ENCODE results near the gene FBXL16.

Gene FBXL16

DNA sequence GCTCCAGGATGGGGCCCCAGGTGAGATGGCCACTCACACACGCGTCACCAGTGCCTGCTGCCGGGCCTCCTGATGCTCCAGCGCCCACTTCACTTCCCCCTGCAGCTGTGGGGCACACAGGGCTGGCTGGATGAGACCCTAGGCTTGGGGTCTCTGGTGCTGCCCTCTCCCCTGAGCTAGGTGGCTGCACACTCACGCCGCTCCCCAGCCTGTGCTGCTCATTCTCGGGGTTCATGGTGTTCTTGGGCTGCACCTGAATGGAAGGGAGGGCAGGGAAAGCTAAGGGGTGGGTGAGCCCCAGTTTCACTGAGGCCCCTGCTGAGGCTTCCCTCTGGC is 19.4 kb upstream of the FBXL16 start:
- Histone ChIP-seq H3K9me2 (ENCODE audit: low read depth, low read length) (no peaks in the 10 kb centered on the region), H3K4me2 (ENCODE audit: low read length) (no peak overlapping the region), H3K79me2 (ENCODE audit: insufficient read depth, low read length) (no peaks in the 10 kb centered on the region), H3K36me3 (ENCODE audit: insufficient read depth, low read length) (peaks cover 10% of the 10 kb centered on the region), H3K4me3 (ENCODE audit: low read depth, low read length, poor library complexity, severe bottlenecking) (no peak overlapping the region), H4K20me1 (ENCODE audit: insufficient read depth, low read length) (no peaks in the 10 kb centered on the region), H3K9me3 (ENCODE audit: low read length) (no peaks in the 10 kb centered on the region), H3K27ac (ENCODE audit: low read depth, low read length, poor library complexity, severe bottlenecking) (no peak overlapping the region), H2AFZ (ENCODE audit: low read length) (no peak overlapping the region), H3K4me1 (ENCODE audit: insufficient read depth, low read length, severe bottlenecking) (peaks cover 43% of the 10 kb centered on the region), H3F3A (ENCODE audit: insufficient read depth, low read length) (peaks cover 4% of the 10 kb centered on the region; the same call in 1 of the 2 replicates), H3K9ac (ENCODE audit: low read length) (no peak overlapping the region), H3K27me3 (ENCODE audit: insufficient read depth, low read length) (no peaks in the 10 kb centered on the region)
- TF ChIP-seq, protein P1, sequence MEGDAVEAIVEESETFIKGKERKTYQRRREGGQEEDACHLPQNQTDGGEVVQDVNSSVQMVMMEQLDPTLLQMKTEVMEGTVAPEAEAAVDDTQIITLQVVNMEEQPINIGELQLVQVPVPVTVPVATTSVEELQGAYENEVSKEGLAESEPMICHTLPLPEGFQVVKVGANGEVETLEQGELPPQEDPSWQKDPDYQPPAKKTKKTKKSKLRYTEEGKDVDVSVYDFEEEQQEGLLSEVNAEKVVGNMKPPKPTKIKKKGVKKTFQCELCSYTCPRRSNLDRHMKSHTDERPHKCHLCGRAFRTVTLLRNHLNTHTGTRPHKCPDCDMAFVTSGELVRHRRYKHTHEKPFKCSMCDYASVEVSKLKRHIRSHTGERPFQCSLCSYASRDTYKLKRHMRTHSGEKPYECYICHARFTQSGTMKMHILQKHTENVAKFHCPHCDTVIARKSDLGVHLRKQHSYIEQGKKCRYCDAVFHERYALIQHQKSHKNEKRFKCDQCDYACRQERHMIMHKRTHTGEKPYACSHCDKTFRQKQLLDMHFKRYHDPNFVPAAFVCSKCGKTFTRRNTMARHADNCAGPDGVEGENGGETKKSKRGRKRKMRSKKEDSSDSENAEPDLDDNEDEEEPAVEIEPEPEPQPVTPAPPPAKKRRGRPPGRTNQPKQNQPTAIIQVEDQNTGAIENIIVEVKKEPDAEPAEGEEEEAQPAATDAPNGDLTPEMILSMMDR (IDR thresholded peaks at IDR 0.05; ENCODE audit: low read length) = no peak
- TF ChIP-seq EZH2 (IDR thresholded peaks at IDR 0.05; ENCODE audit: borderline replicate concordance, low read length) = no peak

DNA sequence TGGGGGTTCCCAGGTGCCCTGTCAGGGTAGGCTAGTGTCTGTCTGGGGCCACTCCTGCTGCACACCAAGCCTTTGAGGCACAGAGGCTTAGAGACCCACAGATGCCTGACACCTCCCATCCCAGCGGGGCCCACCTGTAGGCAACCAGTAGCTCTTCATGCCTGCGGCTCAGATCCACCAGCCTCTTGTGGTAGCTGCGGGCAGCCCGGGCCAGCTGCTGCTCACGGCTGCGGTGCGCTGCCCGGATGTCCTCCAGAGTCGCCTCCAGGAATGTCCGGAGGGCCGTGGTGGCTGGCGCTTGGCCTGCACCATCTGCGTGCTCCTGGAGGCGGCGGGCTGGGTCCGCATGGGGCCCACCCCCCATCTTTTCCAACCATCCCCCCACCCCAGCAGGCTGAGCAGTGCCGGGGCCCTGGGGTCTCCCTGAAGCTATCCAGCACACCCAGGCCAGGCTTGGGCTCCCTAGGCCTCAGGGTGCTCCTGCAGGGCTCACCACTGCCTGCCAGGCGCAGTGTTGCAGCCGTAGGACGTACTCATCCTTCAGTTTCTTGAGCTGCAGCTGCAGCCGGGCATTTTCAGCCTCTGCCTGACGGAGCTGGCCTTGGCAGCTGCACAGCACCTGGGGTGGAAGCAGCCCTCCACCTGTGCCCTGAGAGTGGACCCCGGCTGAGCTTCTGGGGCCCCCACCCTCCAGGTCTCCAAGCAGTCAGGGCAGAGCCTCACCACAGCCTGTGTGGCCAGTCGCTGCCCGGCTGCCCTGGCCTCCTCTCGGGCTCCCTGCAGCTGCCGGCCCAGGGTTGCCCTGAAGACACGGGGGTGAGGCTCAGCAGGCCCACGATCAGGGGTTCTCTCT is 18.8 kb upstream of the FBXL16 start:
- Histone ChIP-seq H3K79me2 (ENCODE audit: insufficient read depth, low read length) (no peaks in the 10 kb centered on the region), H3K4me3 (ENCODE audit: low read depth, low read length, poor library complexity, severe bottlenecking) (no peak overlapping the region), H3K9me2 (ENCODE audit: low read depth, low read length) (no peaks in the 10 kb centered on the region), H3K36me3 (ENCODE audit: insufficient read depth, low read length) (peaks cover 8% of the 10 kb centered on the region), H3K27ac (ENCODE audit: low read depth, low read length, poor library complexity, severe bottlenecking) (no peak overlapping the region), H3K4me1 (ENCODE audit: insufficient read depth, low read length, severe bottlenecking) (peaks cover 44% of the 10 kb centered on the region), H3K27me3 (ENCODE audit: insufficient read depth, low read length) (no peaks in the 10 kb centered on the region), H3K4me2 (ENCODE audit: low read length) (no peak overlapping the region), H3K9me3 (ENCODE audit: low read length) (no peaks in the 10 kb centered on the region), H3K9ac (ENCODE audit: low read length) (no peak overlapping the region), H3F3A (ENCODE audit: insufficient read depth, low read length) (peaks cover 4% of the 10 kb centered on the region; the same call in 1 of the 2 replicates), H4K20me1 (ENCODE audit: insufficient read depth, low read length) (no peaks in the 10 kb centered on the region), H2AFZ (ENCODE audit: low read length) (no peak overlapping the region)
- no peak for TF ChIP-seq EZH2 (IDR thresholded peaks at IDR 0.05; ENCODE audit: borderline replicate concordance, low read length)
- TF ChIP-seq, protein P1 (IDR thresholded peaks at IDR 0.05; ENCODE audit: low read length) = no peak

DNA sequence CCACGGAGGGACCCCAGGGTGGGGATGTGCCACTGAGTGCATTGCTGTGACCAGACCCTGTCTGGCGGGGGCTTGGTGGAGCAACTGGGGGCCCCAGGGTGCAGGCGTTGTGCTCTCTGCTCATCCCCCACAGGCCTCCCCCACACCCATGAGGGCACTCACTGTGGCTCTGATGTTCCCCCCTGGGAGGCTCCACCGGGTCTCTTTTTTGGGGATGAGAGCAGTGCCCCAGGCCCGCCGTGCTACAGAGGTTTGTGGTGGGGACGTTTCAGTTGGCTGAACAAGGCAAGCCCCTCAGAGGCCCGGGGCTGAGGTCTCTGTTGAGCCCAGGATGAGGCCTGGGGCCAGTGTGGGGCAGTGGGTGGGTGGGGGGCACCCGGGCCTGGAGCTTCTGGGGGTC is 18.1 kb upstream of the FBXL16 start:
- no peak for TF ChIP-seq EZH2 (IDR thresholded peaks at IDR 0.05; ENCODE audit: borderline replicate concordance, low read length)
- TF ChIP-seq, protein P1 (IDR thresholded peaks at IDR 0.05; ENCODE audit: low read length) = no peak
- H3K9ac ChIP-seq (ENCODE audit: low read length) = no peak overlapping the region
- H3K36me3 ChIP-seq (ENCODE audit: insufficient read depth, low read length) = peaks cover 8% of the 10 kb centered on the region
- H3K27me3 ChIP-seq (ENCODE audit: insufficient read depth, low read length) = no peaks in the 10 kb centered on the region
- no peak overlapping the region for H3K4me3 ChIP-seq (ENCODE audit: low read depth, low read length, poor library complexity, severe bottlenecking)
- peaks cover 38% of the 10 kb centered on the region for H3K4me1 ChIP-seq (ENCODE audit: insufficient read depth, low read length, severe bottlenecking)
- H3K9me2 ChIP-seq (ENCODE audit: low read depth, low read length) = no peaks in the 10 kb centered on the region
- no peaks in the 10 kb centered on the region for H3K79me2 ChIP-seq (ENCODE audit: insufficient read depth, low read length)
- H3F3A ChIP-seq (ENCODE audit: insufficient read depth, low read length) = peaks cover 4% of the 10 kb centered on the region; the same call in 1 of the 2 replicates
- no peak overlapping the region for H3K4me2 ChIP-seq (ENCODE audit: low read length)
- H3K9me3 ChIP-seq (ENCODE audit: low read length) = no peaks in the 10 kb centered on the region
- H3K27ac ChIP-seq (ENCODE audit: low read depth, low read length, poor library complexity, severe bottlenecking) = no peak overlapping the region
- no peak overlapping the region for H2AFZ ChIP-seq (ENCODE audit: low read length)
- H4K20me1 ChIP-seq (ENCODE audit: insufficient read depth, low read length) = no peaks in the 10 kb centered on the region

All from OCI-LY1 (cell line).